Measurements from ENCODE around the gene OSM. TPM values are rescaled to one million over a fixed set of nuclear protein-coding genes. Genes with fewer than 3 reads are reported as not detected.

Gene OSM
- total RNA-seq, 1 donor from 2014 or later = 0.52 TPM

DNA sequence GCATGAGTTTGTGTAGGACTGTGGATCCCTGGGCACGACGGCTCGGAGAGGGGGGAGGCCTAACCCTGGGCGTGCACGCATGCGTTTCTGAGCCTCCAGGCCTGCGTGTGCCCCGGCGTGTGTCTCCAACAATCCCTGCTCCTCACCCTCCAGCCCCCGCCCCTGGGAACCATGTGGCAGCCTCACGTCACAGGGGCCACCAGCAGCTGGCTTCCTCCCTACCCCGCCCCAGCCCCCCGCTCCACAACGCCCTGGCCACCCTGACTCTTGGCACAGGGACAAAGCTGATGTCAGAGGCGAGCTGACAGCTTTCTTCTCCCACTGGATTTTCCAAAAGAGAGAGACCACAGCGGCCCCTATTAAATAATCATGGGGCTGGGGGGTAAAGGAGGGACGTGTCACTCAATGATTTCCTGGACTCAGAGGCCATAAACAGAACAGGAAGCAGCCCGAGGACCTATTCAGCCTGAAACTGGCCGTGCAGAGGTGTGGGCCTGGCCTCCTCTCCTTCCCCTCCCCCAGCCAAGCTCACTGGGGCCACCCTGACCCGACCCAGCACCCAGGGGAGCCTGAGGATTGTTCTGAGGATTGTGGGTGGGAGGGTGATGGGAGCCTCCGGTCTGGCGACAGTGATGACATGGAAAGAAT is 13.3 kb downstream of the OSM start:
- Histone ChIP-seq H3K27ac (ENCODE audit: low read depth, low read length) (peak overlapping the region; percentile 25), H3K27me3 (ENCODE audit: control insufficient read depth in 3 of 3, insufficient read depth in 3 of 3, low read length in 3 of 3) (peaks cover 6 to 13% (median 12%) of the 10 kb centered on the region in 3 donors), H3K9ac (ENCODE audit: low read depth in 1 of 3, low read length in 3 of 3) (peak overlapping the region in 2 of 3 donors; percentile 17 to 74), H3K36me3 (ENCODE audit: control insufficient read depth in 3 of 3, insufficient read depth in 3 of 3, low read length in 3 of 3) (no peaks in the 10 kb centered on the region), H3K9me3 (ENCODE audit: control insufficient read depth in 3 of 3, low read length in 3 of 3) (no peaks in the 10 kb centered on the region), H3K4me3 (ENCODE audit: low read length in 3 of 3) (peak overlapping the region in 2 of 3 donors; percentile 34 to 64), H3K4me1 (ENCODE audit: control insufficient read depth in 3 of 3, insufficient read depth in 3 of 3, low read length in 3 of 3) (peaks cover 12 to 21% (median 21%) of the 10 kb centered on the region in 3 donors)

GRCh38 chr22:30252411-30253204 is 14.0 kb downstream of the OSM start:
- Histone ChIP-seq H3K36me3 (ENCODE audit: control insufficient read depth in 3 of 3, insufficient read depth in 3 of 3, low read length in 3 of 3) (no peaks in the 10 kb centered on the region), H3K4me1 (ENCODE audit: control insufficient read depth in 3 of 3, insufficient read depth in 3 of 3, low read length in 3 of 3) (peaks cover 15 to 23% (median 22%) of the 10 kb centered on the region in 3 donors), H3K27me3 (ENCODE audit: control insufficient read depth in 3 of 3, insufficient read depth in 3 of 3, low read length in 3 of 3) (peaks cover 6 to 18% (median 16%) of the 10 kb centered on the region in 3 donors), H3K9ac (ENCODE audit: low read depth in 1 of 3, low read length in 3 of 3) (peak overlapping the region in 2 of 3 donors; percentile 17 to 74), H3K27ac (ENCODE audit: low read depth, low read length) (peak overlapping the region; percentile 25), H3K9me3 (ENCODE audit: control insufficient read depth in 3 of 3, low read length in 3 of 3) (no peaks in the 10 kb centered on the region), H3K4me3 (ENCODE audit: low read length in 3 of 3) (peak overlapping the region in 2 of 3 donors; percentile 34 to 64)

DNA sequence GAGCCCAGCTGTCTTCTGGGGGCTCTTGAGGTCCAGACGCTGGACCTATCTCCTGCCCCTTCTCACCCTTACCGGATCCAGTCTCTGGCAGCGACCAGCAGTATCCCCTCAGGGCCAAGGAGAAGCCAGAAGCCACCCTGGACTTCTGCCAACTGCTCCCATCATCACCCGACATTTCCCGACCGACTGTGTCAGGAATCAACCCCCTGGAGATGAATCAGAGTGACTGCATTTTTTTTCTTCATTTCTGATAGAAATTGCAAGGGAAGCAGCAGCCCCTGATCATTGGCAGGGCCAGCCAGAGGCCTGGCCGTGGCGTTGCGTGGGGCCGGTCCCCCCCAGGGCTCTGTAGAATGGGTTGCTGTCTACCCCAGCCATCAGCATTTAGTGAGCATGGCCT is 14.9 kb downstream of the OSM start:
- Histone ChIP-seq H3K27ac (ENCODE audit: low read depth, low read length) (no peak overlapping the region), H3K36me3 (ENCODE audit: control insufficient read depth in 3 of 3, insufficient read depth in 3 of 3, low read length in 3 of 3) (no peaks in the 10 kb centered on the region), H3K9me3 (ENCODE audit: control insufficient read depth in 3 of 3, low read length in 3 of 3) (no peaks in the 10 kb centered on the region), H3K4me3 (ENCODE audit: low read length in 3 of 3) (no peak overlapping the region), H3K4me1 (ENCODE audit: control insufficient read depth in 3 of 3, insufficient read depth in 3 of 3, low read length in 3 of 3) (peaks cover 15 to 28% (median 22%) of the 10 kb centered on the region in 3 donors), H3K9ac (ENCODE audit: low read depth in 1 of 3, low read length in 3 of 3) (no peak overlapping the region), H3K27me3 (ENCODE audit: control insufficient read depth in 3 of 3, insufficient read depth in 3 of 3, low read length in 3 of 3) (peaks cover 11 to 23% (median 19%) of the 10 kb centered on the region in 3 donors)

GRCh38 chr22:30250661-30251267 is 15.9 kb downstream of the OSM start:
- Histone ChIP-seq H3K9me3 (ENCODE audit: control insufficient read depth in 3 of 3, low read length in 3 of 3) (no peaks in the 10 kb centered on the region), H3K27me3 (ENCODE audit: control insufficient read depth in 3 of 3, insufficient read depth in 3 of 3, low read length in 3 of 3) (peaks cover 14 to 32% (median 24%) of the 10 kb centered on the region in 3 donors), H3K4me3 (ENCODE audit: low read length in 3 of 3) (no peak overlapping the region), H3K27ac (ENCODE audit: low read depth, low read length) (peak overlapping the region; percentile 3), H3K36me3 (ENCODE audit: control insufficient read depth in 3 of 3, insufficient read depth in 3 of 3, low read length in 3 of 3) (no peaks in the 10 kb centered on the region), H3K9ac (ENCODE audit: low read depth in 1 of 3, low read length in 3 of 3) (no peak overlapping the region), H3K4me1 (ENCODE audit: control insufficient read depth in 3 of 3, insufficient read depth in 3 of 3, low read length in 3 of 3) (peaks cover 17 to 28% (median 21%) of the 10 kb centered on the region in 3 donors)

DNA sequence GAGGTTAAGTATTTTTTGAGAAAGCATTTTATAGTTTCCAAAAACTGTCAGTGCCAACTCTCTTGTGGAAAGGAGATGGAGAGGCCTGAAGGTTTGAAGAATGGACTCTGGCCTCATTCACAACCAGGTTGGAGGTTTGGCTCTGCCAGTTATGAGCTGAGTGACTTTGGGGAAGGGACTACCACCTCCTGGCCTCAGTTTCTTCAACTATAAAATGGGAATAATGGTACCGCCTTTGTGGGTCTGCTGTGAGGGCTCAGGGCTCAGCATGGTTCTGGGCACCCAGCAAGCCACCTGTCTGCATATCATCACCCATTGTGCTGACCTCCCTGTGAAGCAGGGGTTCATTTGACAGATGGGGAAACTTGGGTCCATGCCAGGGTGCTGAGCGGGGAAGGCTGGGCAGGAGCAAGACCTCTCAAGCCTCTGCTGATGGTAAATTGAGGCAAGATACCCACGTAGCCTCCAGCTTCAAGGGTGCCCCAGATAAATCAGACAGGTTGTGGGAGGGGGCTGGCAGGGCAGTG is 16.5 kb downstream of the OSM start:
- no peaks in the 10 kb centered on the region for H3K9me3 ChIP-seq (ENCODE audit: control insufficient read depth in 3 of 3, low read length in 3 of 3)
- no peak overlapping the region for H3K4me3 ChIP-seq (ENCODE audit: low read length in 3 of 3)
- H3K9ac ChIP-seq (ENCODE audit: low read depth in 1 of 3, low read length in 3 of 3) = no peak overlapping the region
- no peak overlapping the region for H3K27ac ChIP-seq (ENCODE audit: low read depth, low read length)
- peaks cover 21 to 31% (median 24%) of the 10 kb centered on the region in 3 donors for H3K4me1 ChIP-seq (ENCODE audit: control insufficient read depth in 3 of 3, insufficient read depth in 3 of 3, low read length in 3 of 3)
- H3K27me3 ChIP-seq (ENCODE audit: control insufficient read depth in 3 of 3, insufficient read depth in 3 of 3, low read length in 3 of 3) = peaks cover 20 to 37% (median 26%) of the 10 kb centered on the region in 3 donors
- no peaks in the 10 kb centered on the region for H3K36me3 ChIP-seq (ENCODE audit: control insufficient read depth in 3 of 3, insufficient read depth in 3 of 3, low read length in 3 of 3)

GRCh38 chr22:30249049-30250038 is 17.3 kb downstream of the OSM start:
- peak overlapping the region in 1 of 3 donors; percentile 64 for H3K9ac ChIP-seq (ENCODE audit: low read depth in 1 of 3, low read length in 3 of 3)
- no peak overlapping the region for H3K27ac ChIP-seq (ENCODE audit: low read depth, low read length)
- peaks cover 27 to 45% (median 33%) of the 10 kb centered on the region in 3 donors for H3K27me3 ChIP-seq (ENCODE audit: control insufficient read depth in 3 of 3, insufficient read depth in 3 of 3, low read length in 3 of 3)

GRCh38 chr22:30248484-30248883 is 18.2 kb downstream of the OSM start:
- Histone ChIP-seq H3K9ac (ENCODE audit: low read depth in 1 of 3, low read length in 3 of 3) (peak overlapping the region in 1 of 3 donors; percentile 64), H3K4me1 (ENCODE audit: control insufficient read depth in 3 of 3, insufficient read depth in 3 of 3, low read length in 3 of 3) (peaks cover 21 to 31% (median 23%) of the 10 kb centered on the region in 3 donors), H3K4me3 (ENCODE audit: low read length in 3 of 3) (no peak overlapping the region), H3K27ac (ENCODE audit: low read depth, low read length) (no peak overlapping the region), H3K27me3 (ENCODE audit: control insufficient read depth in 3 of 3, insufficient read depth in 3 of 3, low read length in 3 of 3) (peaks cover 36 to 51% (median 40%) of the 10 kb centered on the region in 3 donors), H3K36me3 (ENCODE audit: control insufficient read depth in 3 of 3, insufficient read depth in 3 of 3, low read length in 3 of 3) (no peaks in the 10 kb centered on the region), H3K9me3 (ENCODE audit: control insufficient read depth in 3 of 3, low read length in 3 of 3) (no peaks in the 10 kb centered on the region)

More at GRCh38 chr22:30249049-30250038, 17.3 kb downstream of the OSM start:
- Histone ChIP-seq H3K36me3 (ENCODE audit: control insufficient read depth in 3 of 3, insufficient read depth in 3 of 3, low read length in 3 of 3) (no peaks in the 10 kb centered on the region), H3K4me3 (ENCODE audit: low read length in 3 of 3) (no peak overlapping the region), H3K4me1 (ENCODE audit: control insufficient read depth in 3 of 3, insufficient read depth in 3 of 3, low read length in 3 of 3) (peaks cover 21 to 31% (median 24%) of the 10 kb centered on the region in 3 donors), H3K9me3 (ENCODE audit: control insufficient read depth in 3 of 3, low read length in 3 of 3) (no peaks in the 10 kb centered on the region)

GRCh38 chr22:30247974-30248373 is 18.7 kb downstream of the OSM start:
- Histone ChIP-seq H3K36me3 (ENCODE audit: control insufficient read depth in 3 of 3, insufficient read depth in 3 of 3, low read length in 3 of 3) (no peaks in the 10 kb centered on the region), H3K4me3 (ENCODE audit: low read length in 3 of 3) (no peak overlapping the region), H3K27me3 (ENCODE audit: control insufficient read depth in 3 of 3, insufficient read depth in 3 of 3, low read length in 3 of 3) (peaks cover 39 to 55% (median 40%) of the 10 kb centered on the region in 3 donors), H3K4me1 (ENCODE audit: control insufficient read depth in 3 of 3, insufficient read depth in 3 of 3, low read length in 3 of 3) (peaks cover 19 to 29% (median 19%) of the 10 kb centered on the region in 3 donors), H3K9ac (ENCODE audit: low read depth in 1 of 3, low read length in 3 of 3) (peak overlapping the region in 1 of 3 donors; percentile 64), H3K27ac (ENCODE audit: low read depth, low read length) (no peak overlapping the region), H3K9me3 (ENCODE audit: control insufficient read depth in 3 of 3, low read length in 3 of 3) (no peaks in the 10 kb centered on the region)

DNA sequence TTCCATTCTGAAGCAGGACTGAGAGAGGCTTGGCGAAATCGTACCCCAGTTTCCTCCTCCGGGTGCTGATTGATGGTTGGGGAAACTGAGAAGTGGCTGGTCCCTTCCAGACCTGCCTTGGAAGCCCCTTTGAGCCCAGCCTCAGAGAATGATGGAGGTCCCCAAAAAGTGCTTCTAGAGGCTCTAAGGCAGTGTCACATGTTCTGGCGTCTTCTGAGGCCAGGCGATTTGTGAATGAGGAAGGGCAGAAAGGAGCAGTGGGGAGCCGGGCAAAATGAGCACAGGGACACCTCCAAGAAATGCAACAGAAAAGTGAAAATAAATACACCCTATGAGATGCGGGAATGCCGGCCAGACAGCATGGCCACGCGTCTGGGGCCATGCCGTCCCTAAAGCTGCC is 19.1 kb downstream of the OSM start:
- no peak overlapping the region for H3K9ac ChIP-seq (ENCODE audit: low read depth in 1 of 3, low read length in 3 of 3)
- H3K4me3 ChIP-seq (ENCODE audit: low read length in 3 of 3) = no peak overlapping the region
- no peaks in the 10 kb centered on the region for H3K9me3 ChIP-seq (ENCODE audit: control insufficient read depth in 3 of 3, low read length in 3 of 3)
- peaks cover 15 to 25% (median 16%) of the 10 kb centered on the region in 3 donors for H3K4me1 ChIP-seq (ENCODE audit: control insufficient read depth in 3 of 3, insufficient read depth in 3 of 3, low read length in 3 of 3)
- peaks cover 39 to 56% (median 40%) of the 10 kb centered on the region in 3 donors for H3K27me3 ChIP-seq (ENCODE audit: control insufficient read depth in 3 of 3, insufficient read depth in 3 of 3, low read length in 3 of 3)
- no peaks in the 10 kb centered on the region for H3K36me3 ChIP-seq (ENCODE audit: control insufficient read depth in 3 of 3, insufficient read depth in 3 of 3, low read length in 3 of 3)
- no peak overlapping the region for H3K27ac ChIP-seq (ENCODE audit: low read depth, low read length)

Measured in skeletal muscle tissue (tissue), 4 donors.